Measurements from ENCODE around the gene PKIB. TPM values are rescaled to one million over a fixed set of nuclear protein-coding genes. Genes with fewer than 3 reads are reported as not detected.

Gene PKIB
- total and polyA plus RNA-seq, 4 donors: 2.5 to 5.1 (median 3.0) TPM

DNA sequence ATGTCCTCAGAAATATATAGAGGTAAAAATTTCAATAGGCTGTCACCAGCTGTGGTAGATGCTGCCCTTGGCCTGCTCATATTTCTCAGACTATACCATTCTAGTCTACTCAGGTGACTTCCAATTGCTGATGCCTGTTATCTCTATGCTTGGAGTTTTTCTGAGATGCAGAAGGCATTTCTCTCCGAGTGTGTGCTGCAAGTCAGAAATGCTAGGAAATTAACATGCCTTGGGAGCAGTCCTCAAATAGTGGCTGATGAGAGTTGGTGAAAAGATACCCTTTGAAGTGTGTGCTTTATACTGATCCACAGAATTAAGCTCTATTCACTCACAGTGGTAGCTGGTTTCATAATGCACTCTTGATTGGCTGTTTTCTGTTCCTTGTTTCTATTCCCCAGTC lies 43.2 kb upstream of the PKIB start:
- DNase-seq (ENCODE audit: low spot score): no peak
- Histone ChIP-seq H3K27me3 (ENCODE audit: control insufficient read depth in 4 of 4, insufficient read depth in 4 of 4, low read length in 3 of 4) (no peaks in the 10 kb centered on the region), H3K4me1 (ENCODE audit: control insufficient read depth in 4 of 4, insufficient read depth in 4 of 4, low read length in 3 of 4) (no peaks in the 10 kb centered on the region), H3K9ac (ENCODE audit: low read depth in 1 of 2, low read length in 2 of 2) (no peak overlapping the region), H3K9me3 (ENCODE audit: control insufficient read depth in 4 of 4, low read length in 3 of 4) (peaks cover 0 to 3% (median 0%) of the 10 kb centered on the region in 4 donors), H3K36me3 (ENCODE audit: control insufficient read depth in 4 of 4, insufficient read depth in 3 of 4, low read depth in 1 of 4, low read length in 3 of 4) (no peaks in the 10 kb centered on the region), H3K4me3 (ENCODE audit: low read depth in 1 of 3, low read length in 3 of 3) (no peak overlapping the region), H3K27ac (ENCODE audit: low read depth in 1 of 2, low read length in 2 of 2) (no peak overlapping the region)
- 75% methylated on average over 1 of the region's 1 CpG for WGBS
- TF ChIP-seq, protein P1, sequence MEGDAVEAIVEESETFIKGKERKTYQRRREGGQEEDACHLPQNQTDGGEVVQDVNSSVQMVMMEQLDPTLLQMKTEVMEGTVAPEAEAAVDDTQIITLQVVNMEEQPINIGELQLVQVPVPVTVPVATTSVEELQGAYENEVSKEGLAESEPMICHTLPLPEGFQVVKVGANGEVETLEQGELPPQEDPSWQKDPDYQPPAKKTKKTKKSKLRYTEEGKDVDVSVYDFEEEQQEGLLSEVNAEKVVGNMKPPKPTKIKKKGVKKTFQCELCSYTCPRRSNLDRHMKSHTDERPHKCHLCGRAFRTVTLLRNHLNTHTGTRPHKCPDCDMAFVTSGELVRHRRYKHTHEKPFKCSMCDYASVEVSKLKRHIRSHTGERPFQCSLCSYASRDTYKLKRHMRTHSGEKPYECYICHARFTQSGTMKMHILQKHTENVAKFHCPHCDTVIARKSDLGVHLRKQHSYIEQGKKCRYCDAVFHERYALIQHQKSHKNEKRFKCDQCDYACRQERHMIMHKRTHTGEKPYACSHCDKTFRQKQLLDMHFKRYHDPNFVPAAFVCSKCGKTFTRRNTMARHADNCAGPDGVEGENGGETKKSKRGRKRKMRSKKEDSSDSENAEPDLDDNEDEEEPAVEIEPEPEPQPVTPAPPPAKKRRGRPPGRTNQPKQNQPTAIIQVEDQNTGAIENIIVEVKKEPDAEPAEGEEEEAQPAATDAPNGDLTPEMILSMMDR (IDR thresholded peaks at IDR 0.05; ENCODE audit: low read depth, low read length, missing input control): no peak
- TF ChIP-seq NR2F2 (IDR thresholded peaks at IDR 0.05): no peak
- TF ChIP-seq, protein P2, sequence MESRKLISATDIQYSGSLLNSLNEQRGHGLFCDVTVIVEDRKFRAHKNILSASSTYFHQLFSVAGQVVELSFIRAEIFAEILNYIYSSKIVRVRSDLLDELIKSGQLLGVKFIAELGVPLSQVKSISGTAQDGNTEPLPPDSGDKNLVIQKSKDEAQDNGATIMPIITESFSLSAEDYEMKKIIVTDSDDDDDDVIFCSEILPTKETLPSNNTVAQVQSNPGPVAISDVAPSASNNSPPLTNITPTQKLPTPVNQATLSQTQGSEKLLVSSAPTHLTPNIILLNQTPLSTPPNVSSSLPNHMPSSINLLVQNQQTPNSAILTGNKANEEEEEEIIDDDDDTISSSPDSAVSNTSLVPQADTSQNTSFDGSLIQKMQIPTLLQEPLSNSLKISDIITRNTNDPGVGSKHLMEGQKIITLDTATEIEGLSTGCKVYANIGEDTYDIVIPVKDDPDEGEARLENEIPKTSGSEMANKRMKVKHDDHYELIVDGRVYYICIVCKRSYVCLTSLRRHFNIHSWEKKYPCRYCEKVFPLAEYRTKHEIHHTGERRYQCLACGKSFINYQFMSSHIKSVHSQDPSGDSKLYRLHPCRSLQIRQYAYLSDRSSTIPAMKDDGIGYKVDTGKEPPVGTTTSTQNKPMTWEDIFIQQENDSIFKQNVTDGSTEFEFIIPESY (IDR thresholded peaks at IDR 0.05): no peak
- TF ChIP-seq TAF1 (conservative IDR thresholded peaks at IDR 0.05): no peak
- TF ChIP-seq SP1 (IDR thresholded peaks at IDR 0.05): no peak
- TF ChIP-seq YY1 (IDR thresholded peaks at IDR 0.05): no peak
- no peak for TF ChIP-seq HNF4A (conservative IDR thresholded peaks at IDR 0.05)
- no peak for TF ChIP-seq MAX (IDR thresholded peaks at IDR 0.05)
- no peak for TF ChIP-seq FOXA1 (IDR thresholded peaks at IDR 0.05)
- TF ChIP-seq FOXA2 (IDR thresholded peaks at IDR 0.05): no peak

GRCh38 chr6:122568350-122568749 lies 41.9 kb upstream of the PKIB start:
- no peak overlapping the region for H3K27ac ChIP-seq (ENCODE audit: low read depth in 1 of 2, low read length in 2 of 2)
- no peak overlapping the region for H3K9ac ChIP-seq (ENCODE audit: low read depth in 1 of 2, low read length in 2 of 2)
- no peak overlapping the region for H3K4me3 ChIP-seq (ENCODE audit: low read depth in 1 of 3, low read length in 3 of 3)
- H3K36me3 ChIP-seq (ENCODE audit: control insufficient read depth in 4 of 4, insufficient read depth in 3 of 4, low read depth in 1 of 4, low read length in 3 of 4): no peaks in the 10 kb centered on the region
- H3K4me1 ChIP-seq (ENCODE audit: control insufficient read depth in 4 of 4, insufficient read depth in 4 of 4, low read length in 3 of 4): no peaks in the 10 kb centered on the region
- H3K9me3 ChIP-seq (ENCODE audit: control insufficient read depth in 4 of 4, low read length in 3 of 4): no peaks in the 10 kb centered on the region
- no peak for DNase-seq (ENCODE audit: low spot score)
- TF ChIP-seq, protein P1 (IDR thresholded peaks at IDR 0.05; ENCODE audit: low read depth, low read length, missing input control): no peak
- TF ChIP-seq NR2F2 (IDR thresholded peaks at IDR 0.05) (no peak), GABPA (IDR thresholded peaks at IDR 0.05 in 1 of 2, conservative IDR thresholded peaks at IDR 0.05 in 1 of 2) (no peak), FOXA1 (IDR thresholded peaks at IDR 0.05) (no peak), RAD21 (IDR thresholded peaks at IDR 0.05) (no peak), HNF4A (conservative IDR thresholded peaks at IDR 0.05) (no peak), ATF3 (IDR thresholded peaks at IDR 0.05) (no peak), YY1 (IDR thresholded peaks at IDR 0.05) (no peak), RXRA (IDR thresholded peaks at IDR 0.05) (no peak), EGR1 (IDR thresholded peaks at IDR 0.05; ENCODE audit: low read depth in 2 of 2) (no peak)
- TF ChIP-seq, protein P3, sequence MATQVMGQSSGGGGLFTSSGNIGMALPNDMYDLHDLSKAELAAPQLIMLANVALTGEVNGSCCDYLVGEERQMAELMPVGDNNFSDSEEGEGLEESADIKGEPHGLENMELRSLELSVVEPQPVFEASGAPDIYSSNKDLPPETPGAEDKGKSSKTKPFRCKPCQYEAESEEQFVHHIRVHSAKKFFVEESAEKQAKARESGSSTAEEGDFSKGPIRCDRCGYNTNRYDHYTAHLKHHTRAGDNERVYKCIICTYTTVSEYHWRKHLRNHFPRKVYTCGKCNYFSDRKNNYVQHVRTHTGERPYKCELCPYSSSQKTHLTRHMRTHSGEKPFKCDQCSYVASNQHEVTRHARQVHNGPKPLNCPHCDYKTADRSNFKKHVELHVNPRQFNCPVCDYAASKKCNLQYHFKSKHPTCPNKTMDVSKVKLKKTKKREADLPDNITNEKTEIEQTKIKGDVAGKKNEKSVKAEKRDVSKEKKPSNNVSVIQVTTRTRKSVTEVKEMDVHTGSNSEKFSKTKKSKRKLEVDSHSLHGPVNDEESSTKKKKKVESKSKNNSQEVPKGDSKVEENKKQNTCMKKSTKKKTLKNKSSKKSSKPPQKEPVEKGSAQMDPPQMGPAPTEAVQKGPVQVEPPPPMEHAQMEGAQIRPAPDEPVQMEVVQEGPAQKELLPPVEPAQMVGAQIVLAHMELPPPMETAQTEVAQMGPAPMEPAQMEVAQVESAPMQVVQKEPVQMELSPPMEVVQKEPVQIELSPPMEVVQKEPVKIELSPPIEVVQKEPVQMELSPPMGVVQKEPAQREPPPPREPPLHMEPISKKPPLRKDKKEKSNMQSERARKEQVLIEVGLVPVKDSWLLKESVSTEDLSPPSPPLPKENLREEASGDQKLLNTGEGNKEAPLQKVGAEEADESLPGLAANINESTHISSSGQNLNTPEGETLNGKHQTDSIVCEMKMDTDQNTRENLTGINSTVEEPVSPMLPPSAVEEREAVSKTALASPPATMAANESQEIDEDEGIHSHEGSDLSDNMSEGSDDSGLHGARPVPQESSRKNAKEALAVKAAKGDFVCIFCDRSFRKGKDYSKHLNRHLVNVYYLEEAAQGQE (IDR thresholded peaks at IDR 0.05): no peak
- TF ChIP-seq, protein P2 (IDR thresholded peaks at IDR 0.05): no peak
- no peaks in the 10 kb centered on the region for H3K27me3 ChIP-seq (ENCODE audit: control insufficient read depth in 4 of 4, insufficient read depth in 4 of 4, low read length in 3 of 4)
